Prostate gland (tissue), 2 donors: ENCODE measurements around the gene NCOA1.

Experiments
- CTCF ChIP-seq, 4 experiments: fragments of 200-600 bp in 2 of 4; fragments of 450-650 bp in 2 of 4; sonication (generic) in 2 of 4; IDR thresholded peaks; 1 replicate in 3 of 4; 2 replicates in 1 of 4; pipeline ENCODE4 v1.5.1; 2016 to 2019; ENCODE audit warnings: antibody characterized with exemption in 4 of 4, mild to moderate bottlenecking in 2 of 4, moderate library complexity in 2 of 4
- POLR2A ChIP-seq: fragments of 450-650 bp; IDR thresholded peaks from one replicate; pipeline ENCODE4 v1.6.1; 2016; ENCODE audit warnings: antibody characterized with exemption, mild to moderate bottlenecking

DNA sequence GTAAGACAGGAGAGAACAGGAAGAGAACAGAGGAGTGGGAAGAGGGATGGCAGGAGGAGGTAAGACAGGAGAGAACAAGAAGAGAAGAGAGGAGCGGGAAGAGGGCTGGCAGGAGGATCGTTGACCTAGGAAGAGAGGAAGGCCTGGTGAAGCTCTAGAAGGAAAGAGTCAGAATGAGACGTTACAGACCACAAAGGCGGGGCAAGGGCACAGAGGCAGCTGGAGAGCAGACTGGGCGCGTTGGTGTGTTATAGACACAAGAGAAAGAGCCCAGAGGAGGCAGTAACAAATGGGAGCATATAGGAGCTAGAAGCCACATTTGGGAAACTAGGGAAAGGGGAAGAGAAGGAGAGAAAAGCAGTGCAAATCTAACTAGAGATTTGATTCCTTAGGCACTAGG lies 275.6 kb downstream of the NCOA1 start:
- no peak for TF ChIP-seq CTCF (IDR thresholded peaks at IDR 0.05)
- no peak for TF ChIP-seq POLR2A
